Sigmoid colon (tissue), 7 donors: ENCODE measurements around the gene MYO1C. TPM values are rescaled to one million over a fixed set of nuclear protein-coding genes. Genes with fewer than 3 reads are reported as not detected.
"Not testable (repeated sequence)": the region's sequence is repeated elsewhere in the genome, so short reads cannot be mapped to it uniquely, and the experiment has no call there.

ENCODE experiments used
- DNase-seq: peaks from one replicate; pipeline ENCODE4 v3.0.0-alpha.2; 2019
- H3K27ac ChIP-seq, 4 donors: fragments of 200-600 bp; sonication (generic); one replicate each; pipeline ENCODE4 v1.5.1; 2016 to 2019; ENCODE audit warnings: mild to moderate bottlenecking in 1 of 4
- H3K27me3 ChIP-seq, 3 donors: fragments of 200-600 bp; sonication (generic); one replicate each; pipeline ENCODE4 v1.5.1; 2019; ENCODE audit warnings: mild to moderate bottlenecking in 1 of 3
- H3K36me3 ChIP-seq, 4 donors: fragments of 200-600 bp; sonication (generic); one replicate each; pipeline ENCODE4 v1.5.1; 2016 to 2019
- H3K4me1 ChIP-seq, 4 donors: fragments of 200-600 bp; sonication (generic); one replicate each; pipeline ENCODE4 v1.5.1; 2017 to 2019
- H3K4me3 ChIP-seq, 4 donors: fragments of 200-600 bp; sonication (generic); one replicate each; pipeline ENCODE4 v1.5.1; 2017 to 2019; ENCODE audit warnings: mild to moderate bottlenecking in 2 of 4, moderate library complexity in 1 of 4
- H3K9me3 ChIP-seq, 4 donors: fragments of 200-600 bp in 3 of 4; sonication (generic) in 3 of 4; one replicate each; pipeline versions ENCODE4 v1.5.1 to v1.6.1; 2013 to 2019
- CTCF ChIP-seq, 4 experiments: fragments of 450-650 bp in 3 of 4; fragments of 200-600 bp in 1 of 4; IDR thresholded peaks; one replicate each; pipeline ENCODE4 v1.5.1; 2016 to 2019; ENCODE audit warnings: antibody characterized with exemption in 4 of 4, mild to moderate bottlenecking in 3 of 4, moderate library complexity in 2 of 4
- EP300 ChIP-seq, 4 donors: sonication (generic); formaldehyde crosslinking; IDR thresholded peaks; one replicate each; pipeline ENCODE4 v1.6.1; 2017; ENCODE audit warnings: antibody characterized with exemption in 4 of 4
- POLR2A ChIP-seq, 2 donors: fragments of 450-650 bp; IDR thresholded peaks; one replicate each; pipeline ENCODE4 v1.6.1; 2016; ENCODE audit warnings: antibody characterized with exemption in 2 of 2, mild to moderate bottlenecking in 2 of 2, moderate library complexity in 2 of 2
- POLR2AphosphoS5 ChIP-seq, 4 donors: sonication (generic); formaldehyde crosslinking; IDR thresholded peaks; one replicate each; pipeline ENCODE4 v1.6.1; 2017; ENCODE audit warnings: antibody characterized with exemption in 4 of 4
- WGBS, 2 donors: extraction: QIAGEN DNeasy Blood & Tissue Kit; methylation state at CpG; one replicate each; pipeline ENCODE4 v1.1.7; 2013; 5-methylcytosine and 5-hydroxymethylcytosine counted together
- intact Hi-C: fragments of 100-400 bp; cut with DNase I; formaldehyde crosslinking; loops from one replicate; pipeline ENCODE4 v1.15.1; 2023
- polyA plus RNA-seq, 3 donors: library from polyadenylated mRNA; stranded (reverse); fragments of 200-250 nt; gene quantifications; one replicate each; pipeline ENCODE4 v1.2.3, GENCODE V29; 2013
- total RNA-seq, 4 donors: library from RNA; depleted of rRNA; stranded (reverse); fragments of >200 nt; gene quantifications; one replicate each; pipeline ENCODE4 v1.1.0, GENCODE V29; 2016
- donor health status: healthy with polysubstance abuse.
- donor health status: Bipolar disorder and iron deficiency.
- donor health status: healthy.

Gene MYO1C
- total and polyA plus RNA-seq, 7 donors, result 72.7 to 179 (median 116) TPM

- Histone ChIP-seq H3K36me3 (peaks cover 10 to 59% (median 15%) of the 10 kb centered on the region in 4 donors), H3K9me3 (no peaks in the 10 kb centered on the region), H3K4me1 (peaks cover 0 to 18% (median 11%) of the 10 kb centered on the region in 4 donors), H3K27me3 (no peaks in the 10 kb centered on the region), H3K27ac (no peak overlapping the region), H3K4me3 (no peak overlapping the region)
- TF ChIP-seq EP300 (IDR thresholded peaks at IDR 0.05) (no peak), POLR2AphosphoS5 (IDR thresholded peaks at IDR 0.05) (no peak)
- intact Hi-C loops, result no loop called here
- 95 to 98% methylated on average over 11 of the region's 11 CpGs for WGBS, 2 donors
- DNase-seq, result no peak
These were observed 72.3 kb downstream of the MYO1C start for GRCh38 chr17:1420163-1420562.

DNA sequence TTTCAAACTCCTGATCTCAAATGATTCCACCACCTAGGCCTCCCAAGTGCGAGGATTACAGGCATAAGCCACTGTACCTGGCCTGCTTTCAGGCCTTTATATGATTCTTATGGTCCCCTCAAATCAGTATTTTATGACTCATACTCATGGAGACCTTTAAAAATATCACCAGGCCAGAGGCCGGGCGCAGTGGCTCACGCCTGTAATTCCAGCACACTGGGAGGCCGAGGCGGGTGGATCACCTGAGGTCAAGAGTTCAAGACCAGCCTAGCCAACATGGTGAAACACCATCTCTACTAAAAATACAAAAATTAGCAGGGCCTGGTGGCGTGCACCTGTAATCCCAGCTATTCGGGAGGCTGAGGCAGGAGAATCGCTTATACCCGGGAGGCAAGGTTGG lies 74.0 kb downstream of the MYO1C start:
- H3K9me3 ChIP-seq, H3K27ac ChIP-seq, intact Hi-C loops, H3K27me3 ChIP-seq, H3K4me3 ChIP-seq, DNase-seq: not testable (repeated sequence)
- WGBS, 2 donors, result 83 to 91% methylated on average over 10 of the region's 10 CpGs
- Histone ChIP-seq H3K4me1 (peaks cover 0 to 12% (median 11%) of the 10 kb centered on the region in 4 donors), H3K36me3 (peaks cover 10 to 46% (median 15%) of the 10 kb centered on the region in 4 donors)

GRCh38 chr17:1416414-1416813 lies 76.1 kb downstream of the MYO1C start:
- 95 to 98% methylated on average over 5 of the region's 5 CpGs for WGBS, 2 donors
- Histone ChIP-seq H3K4me1 (peaks cover 0 to 7% (median 4%) of the 10 kb centered on the region in 4 donors), H3K27ac (no peak overlapping the region), H3K9me3 (no peaks in the 10 kb centered on the region), H3K4me3 (no peak overlapping the region), H3K27me3 (no peaks in the 10 kb centered on the region), H3K36me3 (peaks cover 0 to 28% (median 7%) of the 10 kb centered on the region in 4 donors)
- intact Hi-C loops, result no loop called here
- DNase-seq, result no peak
- no peak for TF ChIP-seq CTCF (IDR thresholded peaks at IDR 0.05)
- no peak for TF ChIP-seq POLR2AphosphoS5 (IDR thresholded peaks at IDR 0.05)
- TF ChIP-seq EP300 (IDR thresholded peaks at IDR 0.05), result no peak
- no peak for TF ChIP-seq POLR2A (IDR thresholded peaks at IDR 0.05)

DNA sequence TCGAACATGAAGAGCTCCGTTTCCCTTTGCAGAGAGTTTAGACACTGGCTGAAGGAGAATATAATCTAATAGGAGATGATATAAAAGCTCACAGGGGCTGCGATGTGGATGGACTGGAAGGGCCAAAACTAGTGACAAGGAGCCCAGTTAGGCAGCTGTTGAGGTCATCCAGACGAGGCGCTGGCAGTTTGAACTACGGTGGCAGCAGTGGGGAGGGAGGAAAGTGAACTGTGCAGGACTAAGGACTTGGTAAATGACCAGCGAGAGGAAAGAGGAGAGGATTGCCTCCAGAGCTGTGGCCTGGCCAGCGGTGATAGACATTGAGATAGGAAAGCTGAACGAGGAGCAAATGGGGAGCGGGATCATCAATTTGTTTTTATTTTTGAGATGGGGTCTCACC lies 77.9 kb downstream of the MYO1C start:
- Histone ChIP-seq H3K4me1 (peaks cover 0 to 7% (median 4%) of the 10 kb centered on the region in 4 donors), H3K36me3 (peaks cover 0 to 10% (median under 1%) of the 10 kb centered on the region in 4 donors), H3K27ac (no peak overlapping the region), H3K9me3 (no peaks in the 10 kb centered on the region), H3K4me3 (no peak overlapping the region), H3K27me3 (no peaks in the 10 kb centered on the region)
- no peak for DNase-seq
- intact Hi-C loops, result no loop called here
- no peak for TF ChIP-seq POLR2AphosphoS5 (IDR thresholded peaks at IDR 0.05)
- no peak for TF ChIP-seq EP300 (IDR thresholded peaks at IDR 0.05)
- no peak for TF ChIP-seq CTCF (IDR thresholded peaks at IDR 0.05)
- no peak for TF ChIP-seq POLR2A (IDR thresholded peaks at IDR 0.05)
- 85 to 89% methylated on average over 10 of the region's 10 CpGs for WGBS, 2 donors

Other genes starting within 250 kb of the MYO1C start
- gene BHLHA9, start 222.2 kb downstream of the MYO1C start, total RNA-seq, result not detected
- gene BHLHA9, start 222.2 kb downstream of the MYO1C start, polyA plus RNA-seq, result not detected
- gene TRARG1, start 213.0 kb downstream of the MYO1C start, total RNA-seq, result 1 to 10 TPM in 1 of 4 donors, under 1 TPM in 1, not detected in 2; 0.16 to 4.6 TPM
- gene TRARG1, start 213.0 kb downstream of the MYO1C start, polyA plus RNA-seq, result 1 to 10 TPM in 1 of 3 donors, under 1 TPM in 2; 0.23 to 4.5 (median 0.60) TPM
- gene YWHAE, start 92.5 kb downstream of the MYO1C start, total RNA-seq, result 100 to 1,000 TPM; 353 to 507 (median 431) TPM
- gene YWHAE, start 92.5 kb downstream of the MYO1C start, polyA plus RNA-seq, result 100 to 1,000 TPM; 312 to 440 (median 350) TPM
- gene CRK, start 36.5 kb downstream of the MYO1C start, total RNA-seq, result 10 to 100 TPM; 61.5 to 88.7 (median 76.1) TPM
- gene CRK, start 36.5 kb downstream of the MYO1C start, polyA plus RNA-seq, result 10 to 100 TPM; 33.6 to 68.4 (median 48.0) TPM
- gene INPP5K, start 23.9 kb upstream of the MYO1C start, total RNA-seq, result 10 to 100 TPM; 41.0 to 66.5 (median 58.7) TPM
- gene INPP5K, start 23.9 kb upstream of the MYO1C start, polyA plus RNA-seq, result 10 to 100 TPM; 25.7 to 33.1 (median 31.2) TPM
- 10 to 100 TPM; 28.5 to 45.1 (median 34.4) TPM for gene PITPNA, start 70.1 kb upstream of the MYO1C start, total RNA-seq
- gene PITPNA, start 70.1 kb upstream of the MYO1C start, polyA plus RNA-seq, result 10 to 100 TPM; 33.8 to 41.9 (median 37.8) TPM
- 1 to 10 TPM; 7.1 to 9.2 (median 7.9) TPM for gene SLC43A2, start 136.1 kb upstream of the MYO1C start, total RNA-seq
- 10 to 100 TPM in 1 of 3 donors, 1 to 10 TPM in 2; 2.4 to 16.5 (median 4.4) TPM for gene SLC43A2, start 136.1 kb upstream of the MYO1C start, polyA plus RNA-seq
- gene SCARF1, start 153.0 kb upstream of the MYO1C start, total RNA-seq, result 10 to 100 TPM in 1 of 4 donors, 1 to 10 TPM in 3; 4.3 to 10.2 (median 5.9) TPM
- 1 to 10 TPM; 2.1 to 7.5 (median 2.4) TPM for gene SCARF1, start 153.0 kb upstream of the MYO1C start, polyA plus RNA-seq
- 10 to 100 TPM; 13.6 to 33.0 (median 19.0) TPM for gene RILP, start 157.2 kb upstream of the MYO1C start, total RNA-seq
- 10 to 100 TPM; 28.5 to 40.5 (median 37.8) TPM for gene RILP, start 157.2 kb upstream of the MYO1C start, polyA plus RNA-seq
- 100 to 1,000 TPM; 115 to 155 (median 125) TPM for gene PRPF8, start 192.2 kb upstream of the MYO1C start, total RNA-seq
- 10 to 100 TPM; 25.9 to 92.8 (median 34.2) TPM for gene PRPF8, start 192.2 kb upstream of the MYO1C start, polyA plus RNA-seq
- gene TLCD2, start 217.7 kb upstream of the MYO1C start, total RNA-seq, result 1 to 10 TPM; 2.6 to 5.4 (median 4.1) TPM
- 10 to 100 TPM in 1 of 3 donors, 1 to 10 TPM in 2; 7.2 to 23.2 (median 9.2) TPM for gene TLCD2, start 217.7 kb upstream of the MYO1C start, polyA plus RNA-seq
- gene WDR81, start 232.0 kb upstream of the MYO1C start, total RNA-seq, result 10 to 100 TPM; 21.8 to 49.3 (median 28.2) TPM
- gene WDR81, start 232.0 kb upstream of the MYO1C start, polyA plus RNA-seq, result 10 to 100 TPM in 1 of 3 donors, 1 to 10 TPM in 2; 6.6 to 29.3 (median 7.4) TPM